IPS-11a (cell line): ENCODE results near the gene HBQ1.
"Not testable (repeated sequence)": the region's sequence is repeated elsewhere in the genome, so short reads cannot be mapped to it uniquely, and the experiment has no call there.

ENCODE experiments used
- H3K4me3 ChIP-seq: one replicate; pipeline ENCODE4 v1.5.1; 2013; ENCODE audit warnings: low read depth, low read length, control low read depth

Gene HBQ1

GRCh38 chr16:180101-180675, at the start of gene HBQ1:
Gene HBQ1 (plus strand): TSS chr16:180459. CDS start chr16:180487, 28 bp downstream.
- H3K4me3 ChIP-seq, result peak within 1 kb of the TSS; percentile 8

- no peak overlapping the region for H3K4me3 ChIP-seq
Observed at GRCh38 chr16:130533-131173, 49.6 kb upstream of the HBQ1 start.

GRCh38 chr16:132120-132519, 48.1 kb upstream of the HBQ1 start:
- H3K4me3 ChIP-seq, result no peak overlapping the region

GRCh38 chr16:133716-134115, 46.5 kb upstream of the HBQ1 start:
- no peak overlapping the region for H3K4me3 ChIP-seq

GRCh38 chr16:138049-138417, 42.2 kb upstream of the HBQ1 start:
- peak overlapping the region; percentile 51 for H3K4me3 ChIP-seq

- no peak overlapping the region for H3K4me3 ChIP-seq
Observed at GRCh38 chr16:140175-140857, 39.9 kb upstream of the HBQ1 start.

GRCh38 chr16:142405-142967, 37.8 kb upstream of the HBQ1 start:
- no peak overlapping the region for H3K4me3 ChIP-seq

GRCh38 chr16:143047-143446, 37.2 kb upstream of the HBQ1 start:
- no peak overlapping the region for H3K4me3 ChIP-seq

GRCh38 chr16:143456-143855, 36.8 kb upstream of the HBQ1 start:
- no peak overlapping the region for H3K4me3 ChIP-seq

- no peak overlapping the region for H3K4me3 ChIP-seq
Observed at GRCh38 chr16:144797-145252, 35.4 kb upstream of the HBQ1 start.

- no peak overlapping the region for H3K4me3 ChIP-seq
Observed at GRCh38 chr16:146646-147045, 33.6 kb upstream of the HBQ1 start.

- no peak overlapping the region for H3K4me3 ChIP-seq
Observed at GRCh38 chr16:149024-149660, 31.1 kb upstream of the HBQ1 start.

GRCh38 chr16:152141-153128, 27.8 kb upstream of the HBQ1 start, which contains the start of gene HBZ:
Gene HBZ (plus strand): TSS chr16:152644. CDS start chr16:152910, 266 bp downstream.
- H3K4me3 ChIP-seq, result no peak within 1 kb of the TSS

- not testable (repeated sequence) for H3K4me3 ChIP-seq
Observed at GRCh38 chr16:153129-153521, 27.1 kb upstream of the HBQ1 start.

- H3K4me3 ChIP-seq, result not testable (repeated sequence)
Observed at GRCh38 chr16:153550-154216, 26.6 kb upstream of the HBQ1 start.

GRCh38 chr16:154217-155030, 25.8 kb upstream of the HBQ1 start:
- H3K4me3 ChIP-seq, result peak overlapping the region; percentile 47

GRCh38 chr16:155031-155398, 25.2 kb upstream of the HBQ1 start:
- H3K4me3 ChIP-seq, result no peak overlapping the region

GRCh38 chr16:159136-159849, 21.0 kb upstream of the HBQ1 start:
- H3K4me3 ChIP-seq, result no peak overlapping the region
